ENCODE data around the gene GPR89B. TPM values are rescaled to one million over a fixed set of nuclear protein-coding genes. Genes with fewer than 3 reads are reported as not detected.

GPR89B gene
- total RNA-seq: 9.7 and 12.5 TPM in 2 replicates

DNA sequence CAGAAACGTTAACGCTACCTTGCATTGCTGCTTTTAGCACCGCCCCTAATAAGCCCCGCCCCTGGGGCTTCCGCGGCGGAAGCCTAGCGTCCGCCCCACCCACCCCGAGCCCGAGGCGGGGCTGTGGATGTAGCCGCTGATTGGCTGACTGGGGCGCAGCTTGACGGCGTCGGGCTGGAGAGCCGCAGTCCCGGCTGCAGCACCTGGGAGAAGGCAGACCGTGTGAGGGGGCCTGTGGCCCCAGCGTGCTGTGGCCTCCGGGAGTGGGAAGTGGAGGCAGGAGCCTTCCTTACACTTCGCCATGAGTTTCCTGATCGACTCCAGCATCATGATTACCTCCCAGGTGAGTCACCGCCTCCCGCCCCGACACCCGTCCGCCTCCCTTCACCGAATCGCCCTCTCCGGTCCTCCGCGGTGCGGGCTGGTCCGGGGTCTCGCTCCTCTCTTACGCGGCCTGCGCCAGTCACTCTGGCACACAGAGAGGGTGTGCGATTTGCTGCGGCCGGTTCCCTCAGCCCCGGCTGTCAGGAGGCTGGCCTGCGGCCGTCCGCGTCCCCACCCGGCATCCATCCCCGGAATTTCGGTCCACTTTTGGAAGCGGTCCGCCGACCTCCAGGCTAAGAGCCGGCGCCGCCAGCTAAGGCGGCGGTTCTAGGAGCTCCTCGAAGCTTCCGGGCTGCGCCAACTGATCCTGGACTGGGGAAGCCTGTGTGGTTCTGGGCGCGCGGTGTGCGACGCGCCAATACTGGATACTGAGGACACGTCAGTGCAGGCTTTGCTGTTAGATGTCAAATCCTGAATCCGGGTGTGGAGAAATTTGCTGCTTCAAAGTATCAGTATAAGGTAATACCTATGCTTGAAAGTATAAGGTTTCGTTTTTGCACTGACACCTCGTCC lies at the start of gene GPR89B:
TSS of gene GPR89B (plus strand) at position 185 of the 897 bp plus-strand sequence. CDS start at position 302, 117 bp downstream.

DNA sequence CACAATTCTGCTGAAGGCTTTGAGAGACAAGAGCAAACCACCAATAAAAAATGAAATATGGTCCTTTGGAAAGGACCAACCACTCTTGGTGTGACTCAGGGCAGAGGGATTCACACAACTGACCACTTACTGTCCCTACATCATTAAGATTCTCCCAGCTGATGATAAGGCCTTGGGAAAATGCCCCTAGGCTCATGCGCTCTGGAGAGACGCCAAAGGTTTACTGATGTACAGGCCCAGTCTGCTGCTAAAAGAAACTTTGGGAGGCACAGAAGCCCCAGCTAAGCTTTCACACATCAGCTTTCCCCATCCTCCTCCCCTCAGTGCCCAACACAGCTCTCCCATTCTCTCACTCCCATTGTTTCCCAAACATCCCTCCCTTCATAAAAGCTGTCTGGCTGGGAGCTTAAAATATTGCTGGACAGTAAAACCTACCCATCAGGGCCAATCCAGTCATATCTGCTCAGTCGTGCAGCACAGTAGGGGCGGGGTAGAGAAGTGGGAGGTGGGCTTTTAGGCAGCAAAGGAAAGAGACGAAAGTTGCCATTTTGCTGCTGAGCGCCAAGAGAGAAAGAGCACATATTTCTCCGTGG lies 25.9 kb upstream of the GPR89B start, which contains the start of gene GJA8:
TSS of gene GJA8 (plus strand) at position 543 of the 593 bp plus-strand sequence. CDS start 5,161 bp downstream, outside the sequence.

Other genes starting within 250 kb of the GPR89B start
- gene GJA5, start 167.8 kb upstream of the GPR89B start, total RNA-seq: 0.32 and 0.76 TPM in 2 replicates
- not detected in 2 replicates for gene GJA8, start 25.6 kb upstream of the GPR89B start, total RNA-seq
- gene NBPF11, start 223.9 kb downstream of the GPR89B start, total RNA-seq: 2.9 and 6.7 TPM in 2 replicates